Amygdala (tissue), 56 donors: Measurements from ENCODE around the gene HES1.
"Not testable (repeated sequence)": the region's sequence is repeated elsewhere in the genome, so short reads cannot be mapped to it uniquely, and the experiment has no call there.

Experiments
- DNase-seq, 56 donors: peaks; one replicate each; lab custom pipeline; 2025; lab: John Stamatoyannopoulos, UW

The HES1 gene

GRCh38 chr3:194139071-194139813 lies 3.3 kb downstream of the HES1 start:
- peak in 1 of 56 donors; percentile 11 for DNase-seq

DNA sequence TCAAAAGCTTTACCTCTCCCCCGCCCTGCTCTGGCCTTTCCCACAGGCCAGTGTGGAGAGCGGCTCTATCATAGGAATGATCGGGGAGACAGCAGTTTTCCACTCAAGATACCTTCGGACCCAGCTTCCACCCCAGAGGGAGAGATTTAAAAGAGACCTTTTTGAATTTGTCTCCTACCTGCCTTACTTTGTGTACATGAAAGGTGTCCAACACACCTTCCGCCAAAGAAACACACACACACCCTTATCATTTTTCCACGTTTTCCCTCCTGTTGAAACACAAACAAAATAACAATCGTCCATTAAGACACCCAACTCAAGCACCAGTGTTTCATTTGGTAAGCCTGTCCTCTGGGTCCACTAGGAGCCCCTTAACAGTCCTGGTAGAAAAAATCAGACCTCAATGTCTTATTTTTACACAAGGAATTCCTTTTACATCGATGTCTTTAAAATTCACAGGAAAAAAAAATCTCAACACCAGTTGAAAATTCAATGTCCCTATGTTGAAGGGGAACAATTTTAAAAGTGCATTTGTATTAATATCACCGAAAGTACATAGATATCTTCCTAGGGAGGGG lies 4.0 kb downstream of the HES1 start:
- no peak for DNase-seq

DNA sequence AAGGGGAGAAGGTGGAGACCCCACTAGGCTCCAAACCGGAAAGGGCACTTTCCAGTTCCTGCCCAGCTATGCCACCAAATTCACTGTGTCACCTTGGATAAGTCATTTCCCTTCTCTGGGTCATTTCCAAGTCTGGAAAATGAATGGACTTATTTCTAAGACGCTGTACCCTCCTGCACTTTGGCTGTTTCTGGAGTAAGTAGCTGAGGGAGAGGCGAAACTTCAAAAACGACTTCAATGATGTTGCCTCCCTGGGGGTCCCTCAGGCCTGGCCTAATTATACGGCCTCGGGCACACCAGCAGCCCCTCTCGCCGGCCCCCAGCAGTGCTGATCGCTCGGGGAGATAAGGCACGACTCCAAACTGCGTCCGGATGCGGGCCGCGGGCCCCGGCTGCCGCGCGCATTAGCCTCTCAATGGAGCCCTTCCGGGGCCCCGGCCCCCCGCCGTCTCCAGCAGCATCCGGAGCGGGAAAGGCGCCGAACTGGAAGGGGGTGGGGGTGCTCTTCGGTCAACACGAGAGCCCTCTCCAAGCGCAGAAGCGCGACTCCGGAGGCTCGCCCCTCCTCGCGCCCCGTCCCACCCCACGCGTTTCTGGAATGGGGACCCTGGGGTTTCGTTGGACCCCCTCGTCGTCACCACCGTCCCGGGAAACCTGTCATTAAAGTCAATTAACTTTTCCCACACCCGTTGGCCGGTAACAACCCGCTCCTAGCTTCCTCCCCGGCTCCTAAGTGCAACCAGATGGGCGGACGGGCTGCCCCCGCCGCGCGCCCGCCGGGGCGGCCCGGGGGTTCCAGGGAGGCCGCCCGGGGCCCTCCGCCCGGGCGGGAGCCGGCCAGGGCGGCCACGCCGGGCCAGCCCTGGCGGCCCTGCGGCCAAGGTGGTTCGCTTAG lies 4.8 kb downstream of the HES1 start:
- DNase-seq: peak in 9 of 56 donors; percentile 22 to 67 (median 52)

DNA sequence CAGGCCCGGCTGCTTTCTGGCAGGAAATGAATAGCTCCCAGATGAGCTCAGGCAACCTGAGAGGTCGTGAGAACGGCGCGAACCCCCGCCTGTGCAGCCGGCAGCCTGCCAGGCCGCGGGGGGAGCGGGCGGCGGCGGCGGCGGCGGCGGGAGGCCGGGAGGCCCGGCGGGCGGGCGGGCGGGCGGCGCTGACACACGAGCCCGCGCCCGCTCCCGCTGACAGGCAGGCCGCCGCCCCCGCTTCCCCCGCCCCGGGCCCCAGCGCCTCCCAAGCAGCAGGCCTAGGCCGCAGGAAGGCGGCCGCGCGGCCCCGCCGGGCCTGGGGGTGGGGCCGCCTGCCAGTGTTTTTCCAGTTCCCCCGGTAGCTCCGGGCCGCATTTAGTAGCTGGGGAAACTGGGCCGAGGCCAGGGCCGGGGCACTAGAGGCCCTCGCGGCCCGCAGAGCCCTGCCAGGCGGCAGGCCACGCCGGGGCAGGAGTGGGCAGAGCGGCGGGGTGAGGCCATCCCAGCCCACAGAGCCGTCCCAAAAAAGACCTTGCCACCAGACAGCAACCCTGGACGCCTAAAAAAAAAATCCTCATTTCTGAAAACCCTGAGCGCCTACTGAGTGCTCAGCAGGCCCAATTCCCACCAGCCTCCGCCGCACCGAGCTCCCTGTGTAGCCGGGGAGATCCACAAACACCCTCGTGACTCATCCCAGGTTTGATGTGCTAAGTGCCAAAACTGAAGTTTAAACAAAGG lies 5.6 kb downstream of the HES1 start:
- peak in 50 of 56 donors; percentile 33 to 88 (median 70) for DNase-seq

DNA sequence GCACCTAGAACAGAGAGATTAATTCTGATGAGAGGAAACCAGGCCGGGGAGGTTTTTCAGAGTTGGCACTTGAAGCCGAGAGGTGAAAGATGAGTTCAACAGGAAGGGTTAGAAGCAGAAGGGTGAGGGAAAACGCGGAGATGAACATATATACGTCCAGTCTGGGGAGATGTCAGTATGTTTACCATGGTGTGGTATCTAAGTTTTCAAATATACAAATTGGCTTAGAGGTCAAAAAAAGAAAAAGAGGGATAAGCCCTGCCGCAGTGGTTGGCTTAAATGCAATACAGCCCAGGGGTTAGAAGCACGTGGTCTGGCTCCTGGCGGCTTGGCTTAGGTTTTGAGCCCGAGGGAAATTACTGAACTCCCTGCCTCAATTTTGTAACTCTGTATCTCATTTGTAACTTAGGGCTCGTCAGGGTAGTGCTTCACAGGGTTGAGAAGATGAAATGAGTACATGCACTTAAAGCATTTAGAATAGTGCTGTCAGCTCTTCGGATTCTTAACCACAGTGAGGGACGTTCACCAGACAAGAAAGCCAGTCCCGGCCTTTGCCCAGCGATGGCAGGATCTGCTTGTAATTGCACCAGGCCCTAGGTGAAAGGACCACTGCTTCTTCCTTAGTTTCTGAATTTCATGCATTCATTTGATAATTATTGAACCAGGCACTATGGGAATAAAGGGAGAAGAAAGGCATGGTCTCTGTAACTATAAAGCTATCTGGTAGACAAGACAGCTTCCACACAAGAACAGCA lies 6.4 kb downstream of the HES1 start:
- DNase-seq: peak in 2 of 56 donors; percentile 16 to 46

DNA sequence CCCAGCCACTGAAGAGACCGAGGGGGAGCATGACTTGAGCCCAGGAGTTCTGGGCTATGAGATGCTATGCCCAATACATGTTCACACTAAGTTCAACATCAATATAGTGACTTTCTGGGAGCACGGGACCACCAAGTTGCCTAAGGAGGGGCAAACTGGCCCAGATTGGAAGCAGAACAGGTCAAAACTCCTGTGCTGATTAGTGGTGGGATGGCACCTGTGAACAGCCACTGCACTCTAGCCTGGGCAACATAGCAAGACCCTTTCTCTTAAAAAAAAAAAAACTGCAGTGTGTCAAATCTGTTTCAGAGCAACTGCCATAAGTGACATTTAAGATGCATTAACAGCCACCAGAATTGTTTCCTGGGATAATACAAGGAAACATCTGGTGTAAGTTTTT lies 9.8 kb downstream of the HES1 start:
- no peak for DNase-seq

GRCh38 chr3:194147679-194148078 lies 11.7 kb downstream of the HES1 start:
- no peak for DNase-seq

DNA sequence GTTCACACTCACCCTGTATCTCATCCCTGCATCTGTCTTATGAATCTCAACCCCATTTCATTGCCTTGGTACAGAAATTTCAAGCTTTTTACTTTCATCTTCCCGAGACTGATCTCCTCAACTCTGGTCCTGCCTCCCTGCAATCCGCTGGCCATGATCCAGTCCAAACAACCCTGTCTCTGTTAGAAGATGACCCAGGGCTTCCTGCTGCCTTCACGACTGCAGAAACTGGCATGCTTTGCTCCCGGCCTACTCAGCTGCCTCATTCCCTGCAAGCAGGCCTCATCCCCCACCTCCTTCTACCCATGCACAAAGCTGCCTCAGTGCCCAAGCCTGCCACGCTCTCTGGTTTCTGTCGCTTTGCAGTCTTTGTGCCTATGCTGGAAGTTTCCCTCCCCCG lies 12.4 kb downstream of the HES1 start:
- peak in 23 of 56 donors; percentile 13 to 51 (median 34) for DNase-seq

DNA sequence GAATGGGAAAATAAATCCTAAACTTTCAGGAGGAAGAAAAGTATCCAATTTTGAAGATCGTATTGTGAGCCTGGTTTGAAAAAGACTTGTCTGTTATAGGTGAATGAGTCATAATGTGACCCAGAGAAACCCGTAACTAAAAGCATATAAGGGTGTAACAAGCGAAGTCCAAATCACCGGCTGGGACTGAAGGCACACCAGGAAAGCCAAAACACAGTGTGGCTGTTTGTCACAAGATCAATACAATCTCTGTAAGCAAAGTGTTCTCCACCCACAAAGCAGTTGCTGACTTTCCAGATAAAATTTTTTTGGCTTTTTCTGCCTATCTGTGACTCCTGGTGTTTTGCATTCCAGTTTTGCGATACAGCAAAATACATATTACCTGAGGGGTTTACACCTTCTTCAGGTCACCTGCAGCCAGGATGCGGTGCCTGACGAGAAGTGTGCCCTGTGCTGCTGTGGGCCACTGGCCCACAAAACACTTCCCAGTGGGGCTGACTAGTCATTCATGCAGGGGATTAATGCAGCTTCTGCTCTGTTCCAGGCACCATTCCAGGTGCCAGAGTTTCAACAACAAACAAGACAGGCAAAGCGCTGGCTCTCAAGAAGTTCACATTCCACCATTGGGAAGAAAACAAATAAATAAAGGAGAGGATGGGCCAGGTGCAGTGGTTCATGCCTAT lies 14.4 kb downstream of the HES1 start:
- DNase-seq: no peak

GRCh38 chr3:194150935-194151302 lies 15.0 kb downstream of the HES1 start:
- not testable (repeated sequence) for DNase-seq

GRCh38 chr3:194154346-194154745 lies 18.4 kb downstream of the HES1 start:
- no peak for DNase-seq

GRCh38 chr3:194156095-194156494 lies 20.1 kb downstream of the HES1 start:
- no peak for DNase-seq

- DNase-seq: no peak
Measured at GRCh38 chr3:194158942-194159439, 23.0 kb downstream of the HES1 start.

DNA sequence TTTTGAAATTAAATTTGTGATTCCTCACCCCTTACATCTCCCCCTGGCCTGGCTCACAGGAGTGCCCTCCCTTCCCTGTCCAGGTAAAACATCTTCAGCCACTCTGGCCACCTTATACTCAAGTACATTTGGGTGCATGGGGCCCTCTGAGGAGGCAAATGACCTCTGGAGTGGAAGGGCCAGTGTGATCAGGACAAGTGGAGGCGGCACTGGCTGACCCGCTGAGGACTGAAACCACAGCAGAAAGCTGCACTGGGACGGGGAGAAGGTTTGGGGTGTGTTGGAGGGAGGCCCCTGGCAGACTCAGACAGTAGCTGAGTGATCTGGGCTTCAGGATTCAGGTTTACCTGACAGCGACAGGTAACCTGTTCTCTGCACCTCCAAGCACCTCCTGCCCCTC lies 24.2 kb downstream of the HES1 start:
- no peak for DNase-seq

DNA sequence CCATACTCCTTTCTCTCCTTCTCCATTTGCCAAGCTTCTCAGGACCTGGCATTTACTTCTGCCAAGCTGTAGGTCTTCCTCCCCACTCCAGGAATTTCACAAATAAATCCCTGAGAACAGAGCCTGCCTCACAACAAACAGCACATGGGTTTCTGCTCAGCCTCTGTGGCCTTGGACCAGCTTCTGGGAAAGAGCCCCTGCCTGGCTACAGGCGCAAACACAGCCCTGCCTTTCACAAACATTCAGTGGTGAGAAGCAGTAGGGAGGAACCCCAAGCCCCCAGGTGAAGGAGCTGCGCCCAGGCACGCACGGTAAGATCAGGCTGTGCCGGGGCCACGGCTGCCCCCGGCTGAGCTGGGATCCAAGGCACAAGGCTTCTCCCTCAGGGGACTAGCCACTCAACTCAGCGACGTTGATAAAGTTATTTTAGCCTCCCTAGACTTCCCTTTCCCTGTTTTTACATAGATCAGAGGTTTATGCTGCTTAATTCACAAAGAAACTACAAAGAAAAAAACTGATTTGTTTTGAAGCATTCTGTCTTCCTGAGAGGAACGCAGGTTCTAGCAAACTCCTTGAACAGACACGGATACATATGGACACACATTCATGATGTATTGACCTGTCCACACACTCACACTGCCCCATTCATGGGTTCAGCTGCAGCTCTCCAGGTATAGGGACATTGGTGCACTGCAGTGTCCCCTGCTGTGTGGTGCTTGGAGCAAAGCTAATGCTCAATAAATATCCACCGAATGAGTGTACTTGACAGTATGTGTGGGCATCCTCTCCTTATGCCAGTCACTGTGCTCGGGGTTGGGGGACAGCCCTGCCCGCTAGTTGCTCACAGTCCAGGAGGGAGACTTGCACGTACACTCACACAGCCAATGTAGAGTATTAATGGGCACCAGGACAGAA lies 25.4 kb downstream of the HES1 start:
- DNase-seq: no peak

DNA sequence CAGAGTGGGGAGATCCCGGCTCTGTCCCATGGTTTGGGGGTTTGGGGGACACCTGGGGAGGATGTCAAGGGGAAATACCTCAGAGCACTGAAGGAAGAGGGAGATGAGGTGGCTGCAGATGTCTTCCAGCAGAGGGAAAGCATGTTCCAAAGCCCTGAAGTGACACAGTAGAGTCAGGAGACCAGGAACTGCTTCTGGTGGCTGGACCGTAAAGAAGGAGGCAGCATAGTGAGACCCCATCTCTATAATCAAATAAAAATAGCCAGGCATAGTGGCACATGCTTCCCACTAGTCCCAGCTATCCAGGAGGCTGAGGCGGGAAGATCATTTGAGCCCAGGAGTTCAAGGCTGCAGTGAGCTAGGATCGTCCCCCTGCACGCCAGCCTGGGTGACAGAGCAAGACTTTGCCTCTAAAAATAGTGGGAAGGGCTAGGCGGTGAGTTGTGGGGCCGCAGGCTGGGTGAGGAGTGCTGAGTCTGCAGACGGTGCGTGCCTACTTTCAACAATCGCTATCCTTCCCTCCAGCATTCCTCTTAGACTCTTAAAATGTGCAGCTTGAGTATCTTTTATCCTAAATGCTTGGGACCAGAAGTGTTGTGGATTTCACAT lies 26.2 kb downstream of the HES1 start:
- no peak for DNase-seq

- DNase-seq: no peak
Measured at GRCh38 chr3:194162817-194163584, 27.1 kb downstream of the HES1 start.
